H1 (cell line): Measurements from ENCODE around the gene OSBPL9. TPM values are rescaled to one million over a fixed set of nuclear protein-coding genes. Genes with fewer than 3 reads are reported as not detected.

Source experiments
- ATF3 ChIP-seq: IDR thresholded peaks from 2 replicates; pipeline ENCODE4 v1.6.1; 2011; ENCODE audit warnings: low read depth, mild to moderate bottlenecking, low read length; ENCODE audit not compliant: insufficient read depth
- NRF1 ChIP-seq: IDR thresholded peaks from 2 replicates; pipeline ENCODE4 v1.6.1; 2011; ENCODE audit warnings: mild to moderate bottlenecking, low read depth, low read length, improper control_type of control experiment
- TAF7 ChIP-seq: optimal IDR thresholded peaks from 2 replicates; pipeline ENCODE3; 2011; ENCODE audit warnings: low read depth, mild to moderate bottlenecking, inconsistent platforms, low read length, moderate library complexity, borderline replicate concordance
- TBP ChIP-seq: IDR thresholded peaks from 2 replicates; pipeline ENCODE4 v1.6.1; 2011; ENCODE audit warnings: low read depth, low read length, improper control_type of control experiment
- polyA plus RNA-seq, 7 experiments: library from polyadenylated mRNA; depleted of rRNA in 3 of 7; stranded (reverse) in 5 of 7; unstranded in 2 of 7; fragments of >200 nt in 5 of 7; fragments of 200-250 nt in 2 of 7; gene quantifications; 1 replicate in 5 of 7; 2 replicates in 1 of 7; 4 replicates in 1 of 7; pipeline versions ENCODE4 v1.2.1 to v1.2.3, GENCODE V29; 2011 to 2013; ENCODE audit warnings: missing spikeins in 2 of 7, mixed read lengths in 2 of 7
- total RNA-seq: library from RNA; stranded (reverse); fragmentation: NEBNext Ultra II Directional; extraction: Animal tissue kit (Norgen Biotek cat#: 25700); gene quantifications from 2 replicates; pipeline ENCODE4 v1.2.1, GENCODE V29; 2021

The OSBPL9 gene
- total and polyA plus RNA-seq, 2 of the 8 experiments (the other 6 are each of a cell fraction or from before 2014, with no cell fraction given) = 58.2 to 71.6 TPM

GRCh38 chr1:51690285-51690961, 73.5 kb downstream of the OSBPL9 start (continued):
- TF ChIP-seq ATF3 = no peak
- no peak for TF ChIP-seq NRF1
- TF ChIP-seq TAF7 = no peak
- no peak for TF ChIP-seq TBP
- TF ChIP-seq, all 59 proteins: peak for 0
